Activated CD4-positive, CD25-positive, alpha-beta regulatory T cell treated with anti-CD3 and anti-CD28 coated beads, Interleukin-2, amount 50 U/mL, for 16 hours (primary cell): ENCODE measurements around the gene IL20RB.
A peak's percentile ranks its signal among the peaks of the same experiment; 100 is the strongest.
"Not testable (repeated sequence)": the region's sequence is repeated elsewhere in the genome, so short reads cannot be mapped to it uniquely, and the experiment has no call there.

Experiments used
- DNase-seq: peaks from one replicate; pipeline ENCODE4 v3.0.0-alpha.2; 2020; ENCODE audit warnings: low read depth, low spot score

The IL20RB gene

GRCh38 chr3:136987398-136987980 is 29.7 kb downstream of the IL20RB start:
- not testable (repeated sequence) for DNase-seq

DNA sequence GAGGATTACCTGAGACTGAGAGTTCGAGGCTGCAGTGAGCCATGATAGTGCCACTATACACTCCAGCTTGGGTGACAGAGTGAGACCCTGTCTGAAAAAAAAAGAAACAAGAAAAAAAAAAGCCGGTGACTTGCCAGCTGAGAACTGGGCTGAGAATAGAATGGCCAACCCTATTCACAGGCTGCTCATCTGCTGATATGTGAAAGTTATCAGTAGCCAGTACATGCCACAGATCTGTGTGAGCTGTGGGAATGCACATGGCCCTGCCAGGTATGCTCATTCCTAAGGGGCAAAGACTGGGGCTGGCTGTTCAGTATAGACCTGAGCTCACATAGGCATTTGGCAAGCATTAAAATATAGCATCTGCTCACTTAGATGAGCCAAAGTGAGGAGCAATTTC is 30.9 kb downstream of the IL20RB start:
- no peak for DNase-seq

DNA sequence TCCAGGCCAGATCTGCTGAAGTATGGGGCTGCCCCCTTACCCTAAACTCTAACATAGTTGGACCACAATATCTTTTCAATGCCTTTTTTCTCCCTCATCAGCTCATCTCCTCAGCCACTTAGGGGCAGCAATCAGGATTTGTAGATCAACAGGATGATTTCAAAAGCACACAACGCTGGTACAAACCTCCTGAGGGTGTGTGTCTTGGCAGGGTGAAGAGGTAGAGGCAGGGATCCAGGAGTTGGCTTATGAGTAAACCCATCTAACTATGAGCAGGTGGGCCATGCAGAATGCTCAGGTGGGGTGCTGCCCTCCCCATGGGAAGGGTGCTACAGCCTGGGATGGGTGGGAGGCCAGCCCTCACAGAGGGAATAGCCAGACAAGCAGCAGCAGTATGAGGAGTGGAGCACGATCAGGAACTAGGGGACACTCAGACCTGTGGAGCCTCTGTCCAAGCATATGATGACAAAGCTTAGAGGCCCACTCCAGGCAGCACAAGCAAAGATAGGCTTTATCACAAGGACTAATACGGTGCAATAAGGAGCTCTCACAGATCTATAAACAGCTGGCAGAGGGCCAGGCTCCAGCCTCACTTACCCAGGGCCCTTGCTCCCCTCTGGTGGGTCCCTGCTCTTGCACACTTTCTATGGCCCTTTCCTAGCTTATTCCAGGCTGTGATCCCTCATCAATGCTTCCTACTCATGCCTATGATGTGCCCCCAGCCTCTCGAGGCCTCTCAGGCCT is 32.2 kb downstream of the IL20RB start:
- DNase-seq, result no peak

DNA sequence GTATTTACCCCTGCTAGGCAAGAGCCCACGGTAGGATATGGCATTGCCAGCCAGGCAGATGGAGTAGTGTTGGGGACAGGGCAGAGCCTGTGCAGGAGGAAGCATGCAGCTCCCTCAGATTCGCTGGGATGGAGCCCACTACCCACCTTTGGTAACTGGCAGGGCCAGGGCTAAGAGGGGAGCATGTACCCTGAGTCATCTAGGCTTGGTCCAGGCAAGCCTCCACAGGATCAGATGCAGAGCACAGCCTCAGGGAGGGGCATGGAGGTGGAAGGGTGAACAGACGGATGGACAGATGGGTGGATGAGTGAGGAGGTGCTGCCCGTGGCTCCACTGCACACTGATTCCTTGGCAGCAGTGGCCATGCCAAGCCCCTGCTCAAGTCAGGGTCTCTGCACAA is 33.0 kb downstream of the IL20RB start:
- DNase-seq, result no peak

DNA sequence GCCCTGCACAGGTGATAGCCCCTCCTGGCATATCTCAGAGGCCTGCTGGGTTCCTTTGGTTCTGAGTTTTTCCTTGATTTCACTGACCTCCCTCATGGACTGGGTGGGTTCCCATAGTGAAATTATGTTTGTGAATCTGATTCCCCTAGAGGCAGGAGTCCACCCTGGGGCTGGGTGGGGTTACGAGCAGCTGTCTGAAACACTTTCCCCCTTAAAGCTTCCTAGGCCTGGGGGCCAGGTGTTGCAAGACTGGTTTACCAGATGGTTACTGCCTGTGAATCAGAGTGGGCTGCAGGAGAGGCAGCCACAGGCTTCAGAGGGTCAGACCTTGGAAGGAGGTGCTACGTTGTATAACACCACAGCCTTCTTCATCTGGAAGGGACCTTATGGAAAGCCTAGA is 34.3 kb downstream of the IL20RB start:
- DNase-seq, result no peak

DNA sequence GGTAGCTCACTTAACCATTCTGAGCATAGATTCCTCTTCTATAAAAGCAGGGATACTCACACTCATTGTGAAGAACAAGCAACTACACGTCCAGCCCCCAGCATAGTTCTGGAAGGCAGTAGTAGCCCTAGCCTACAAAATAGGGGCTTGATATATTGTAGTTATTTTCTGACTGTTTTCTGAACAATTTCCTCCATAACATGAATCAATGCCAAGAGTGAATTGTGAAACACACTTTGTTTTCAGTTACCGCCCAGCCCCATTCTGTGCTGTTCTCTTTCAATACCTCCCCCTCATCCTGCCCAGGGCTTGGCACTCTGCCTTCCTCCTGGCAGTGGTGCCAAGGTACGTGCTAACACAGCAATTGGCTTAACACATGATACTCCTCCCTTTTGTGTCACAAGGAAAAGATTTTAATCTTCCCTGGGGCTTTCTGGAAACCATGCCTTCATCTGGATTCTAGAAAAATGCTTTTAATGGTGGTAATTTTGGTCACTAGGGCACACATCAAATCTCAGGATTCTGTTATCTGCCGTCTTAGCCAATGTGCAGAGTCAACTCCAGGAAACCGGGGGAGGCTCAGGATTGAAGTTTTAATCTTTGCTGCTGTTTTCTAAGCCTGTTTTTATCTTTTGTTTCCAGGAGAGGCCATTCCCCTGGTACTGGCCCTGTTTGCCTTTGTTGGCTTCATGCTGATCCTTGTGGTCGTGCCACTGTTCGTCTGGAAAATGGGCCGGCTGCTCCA is 37.2 kb downstream of the IL20RB start:
- no peak for DNase-seq

GRCh38 chr3:136995652-136996051 is 37.9 kb downstream of the IL20RB start:
- DNase-seq, result no peak

DNA sequence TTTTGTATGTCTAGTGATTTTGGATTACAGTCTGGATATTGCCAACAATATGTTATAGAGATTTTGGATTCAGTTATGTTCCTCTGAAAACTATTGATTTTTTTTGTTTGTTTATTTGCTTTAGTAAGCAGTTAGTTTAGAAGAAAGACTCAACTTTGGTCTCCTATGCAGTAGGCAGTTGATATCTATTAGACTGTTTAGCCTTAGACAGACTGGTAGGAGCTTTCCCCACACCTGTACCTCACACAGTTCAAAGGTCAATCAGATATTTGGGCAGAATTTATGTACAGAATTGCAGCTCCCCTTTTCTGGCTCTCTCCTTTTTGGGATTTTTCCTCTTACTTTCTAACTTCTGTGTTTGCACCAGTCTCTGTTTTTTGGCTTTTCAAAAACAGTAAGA is 42.3 kb downstream of the IL20RB start:
- no peak for DNase-seq

- not testable (repeated sequence) for DNase-seq
Measured at GRCh38 chr3:137007376-137007775, 49.6 kb downstream of the IL20RB start.

DNA sequence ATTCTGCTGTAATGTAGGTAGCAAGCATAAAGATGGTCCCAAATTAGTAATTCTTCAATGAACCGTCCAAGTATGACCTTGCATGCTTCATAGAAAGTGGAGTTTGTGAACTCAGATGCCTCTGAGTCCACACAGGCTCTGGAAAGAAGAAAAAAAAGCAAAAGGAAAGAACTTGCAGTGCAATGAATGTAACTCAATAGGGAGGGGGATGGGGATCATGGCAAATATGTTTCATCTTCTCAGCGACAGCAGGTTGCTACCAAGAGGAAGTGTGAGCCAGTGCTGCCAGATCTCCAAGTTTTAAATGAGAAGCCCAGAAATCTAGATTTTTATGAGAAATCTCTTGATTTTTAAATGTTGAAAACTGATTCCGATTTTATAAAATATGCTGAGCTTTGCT is 50.3 kb downstream of the IL20RB start:
- no peak for DNase-seq

DNA sequence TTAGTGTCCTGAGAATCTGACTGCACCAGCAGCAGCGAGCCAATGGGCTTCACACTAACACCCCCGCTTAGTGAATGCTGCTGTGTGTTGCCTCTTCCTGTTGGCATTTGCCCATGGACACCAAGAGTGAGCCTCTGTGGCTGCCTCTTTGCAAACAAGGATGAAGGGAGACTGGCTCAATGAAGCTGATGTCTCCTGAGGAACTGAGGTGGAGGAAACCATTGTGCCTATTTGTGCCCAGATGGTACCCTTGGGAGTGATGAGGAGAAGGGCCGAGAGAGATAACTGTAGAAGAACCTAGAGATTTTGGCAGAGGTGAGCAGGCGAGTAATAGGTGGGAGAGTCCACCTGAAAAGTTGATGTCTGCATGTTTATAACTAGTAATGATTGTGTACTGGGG is 51.2 kb downstream of the IL20RB start:
- DNase-seq, result no peak

- DNase-seq, result no peak
Measured at GRCh38 chr3:137010137-137010536, 52.4 kb downstream of the IL20RB start.

GRCh38 chr3:137011153-137011552 is 53.4 kb downstream of the IL20RB start:
- DNase-seq, result no peak

DNA sequence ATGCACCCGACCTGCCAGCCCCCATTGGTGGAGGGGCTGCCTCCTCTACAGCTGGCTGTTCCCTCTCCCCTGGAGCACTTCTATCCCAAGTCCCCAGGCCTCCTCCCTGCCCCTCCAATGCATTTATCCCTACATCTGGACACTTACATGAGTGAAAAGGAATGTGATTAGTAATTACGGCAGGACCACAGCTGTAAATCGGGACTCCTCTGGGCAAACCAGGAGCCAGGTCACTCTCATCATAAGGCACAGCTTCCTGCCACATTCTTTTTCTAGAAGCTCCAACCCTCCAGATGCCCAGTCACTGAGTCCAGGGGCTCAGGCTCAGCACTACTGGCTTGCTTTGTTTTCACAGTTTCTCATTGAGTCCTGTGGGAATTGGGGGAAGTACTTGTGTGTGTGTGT is 54.3 kb downstream of the IL20RB start:
- DNase-seq, result no peak

DNA sequence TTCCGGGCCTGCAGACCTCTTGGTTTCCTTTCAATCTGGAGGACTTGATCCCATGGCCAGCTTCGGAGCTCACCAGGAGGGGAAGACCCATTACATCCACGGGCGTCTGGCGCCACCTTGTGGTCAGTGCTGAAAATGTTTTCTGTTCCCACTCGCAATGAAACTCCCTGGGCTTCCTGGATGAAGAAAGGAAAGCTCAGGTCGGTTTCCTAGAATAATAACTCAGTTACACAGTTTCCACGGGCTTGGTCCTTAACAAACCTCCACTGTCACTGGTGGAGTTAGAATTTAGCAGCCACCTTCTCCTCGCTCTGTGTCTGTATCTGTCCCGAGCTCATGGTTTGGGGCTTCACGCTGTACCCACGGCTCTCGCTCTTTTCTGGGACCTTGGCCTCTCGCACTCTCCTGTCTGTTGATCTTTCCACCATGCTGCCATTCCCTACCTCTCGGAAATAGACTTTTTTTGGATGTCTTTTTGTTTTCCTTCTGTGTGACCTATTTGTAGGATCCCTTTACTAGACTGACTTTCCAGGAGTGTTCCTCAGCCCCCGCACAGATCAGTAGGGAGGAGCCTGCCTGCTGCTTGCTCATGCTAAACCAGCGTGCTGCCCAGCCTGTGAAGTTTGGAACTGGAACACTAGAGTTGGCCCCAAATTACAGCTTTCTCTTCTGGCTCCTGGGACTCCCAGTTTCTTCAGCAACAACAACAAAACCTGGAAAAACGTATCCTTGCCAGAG is 56.3 kb downstream of the IL20RB start:
- peak; percentile 75 for DNase-seq

DNA sequence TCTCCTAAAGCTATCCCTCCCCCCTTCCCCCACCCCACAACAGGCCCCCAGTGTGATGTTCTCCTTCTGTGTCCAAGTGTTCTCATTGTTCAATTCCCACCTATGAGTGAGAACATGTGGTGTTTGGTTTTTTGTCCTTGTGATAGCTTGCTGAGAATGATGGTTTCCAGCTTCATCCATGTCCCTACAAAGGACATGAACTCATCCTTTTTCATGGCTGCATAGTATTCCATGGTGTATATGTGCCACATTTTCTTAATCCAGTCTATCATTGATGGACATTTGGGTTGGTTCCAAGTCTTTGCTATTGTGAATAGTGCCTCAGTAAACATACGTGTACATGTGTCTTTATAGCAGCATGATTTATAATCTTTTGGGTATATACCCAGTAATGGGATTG is 59.5 kb downstream of the IL20RB start:
- not testable (repeated sequence) for DNase-seq

DNA sequence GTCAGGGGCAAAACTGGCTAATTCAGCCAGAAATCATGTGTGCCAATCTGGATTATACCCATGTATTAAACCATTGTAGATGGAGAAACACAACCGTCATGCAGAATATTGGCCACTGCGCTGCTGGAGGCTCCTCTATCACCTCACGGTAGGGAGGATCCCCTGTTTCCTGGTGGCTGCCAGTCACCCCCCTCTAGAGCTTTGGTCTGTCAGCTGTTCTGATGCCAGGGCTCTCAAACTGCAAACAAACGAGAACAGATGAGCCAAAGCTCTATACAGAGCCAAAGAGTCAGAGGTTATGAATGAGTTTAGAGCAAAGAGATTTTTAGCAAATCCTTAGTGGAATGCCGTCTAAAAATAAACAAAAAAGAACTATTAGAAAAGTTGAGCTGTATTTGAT is 62.5 kb downstream of the IL20RB start:
- no peak for DNase-seq

- no peak for DNase-seq
Measured at GRCh38 chr3:137020888-137021287, 63.1 kb downstream of the IL20RB start.

DNA sequence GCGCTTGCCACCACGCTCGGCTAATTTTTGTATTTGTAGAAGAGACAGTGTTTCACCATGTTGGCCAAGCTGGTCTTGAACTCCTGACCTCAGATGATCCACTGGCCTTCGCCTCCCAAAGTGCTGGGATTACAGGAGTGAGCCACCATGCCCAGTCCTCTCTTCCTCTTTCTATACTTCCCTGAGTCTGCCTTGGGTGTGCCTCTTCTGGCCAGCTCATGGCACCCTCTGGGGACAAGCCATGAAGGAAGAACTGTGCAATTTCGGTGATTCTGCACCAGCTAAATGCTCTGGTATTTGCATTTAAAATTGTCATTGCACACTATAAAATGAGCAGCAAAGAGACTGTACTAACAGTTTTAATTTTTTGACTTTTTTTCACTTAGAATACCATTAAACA is 66.6 kb downstream of the IL20RB start:
- DNase-seq, result no peak

GRCh38 chr3:137026701-137027100 is 68.9 kb downstream of the IL20RB start:
- no peak for DNase-seq

DNA sequence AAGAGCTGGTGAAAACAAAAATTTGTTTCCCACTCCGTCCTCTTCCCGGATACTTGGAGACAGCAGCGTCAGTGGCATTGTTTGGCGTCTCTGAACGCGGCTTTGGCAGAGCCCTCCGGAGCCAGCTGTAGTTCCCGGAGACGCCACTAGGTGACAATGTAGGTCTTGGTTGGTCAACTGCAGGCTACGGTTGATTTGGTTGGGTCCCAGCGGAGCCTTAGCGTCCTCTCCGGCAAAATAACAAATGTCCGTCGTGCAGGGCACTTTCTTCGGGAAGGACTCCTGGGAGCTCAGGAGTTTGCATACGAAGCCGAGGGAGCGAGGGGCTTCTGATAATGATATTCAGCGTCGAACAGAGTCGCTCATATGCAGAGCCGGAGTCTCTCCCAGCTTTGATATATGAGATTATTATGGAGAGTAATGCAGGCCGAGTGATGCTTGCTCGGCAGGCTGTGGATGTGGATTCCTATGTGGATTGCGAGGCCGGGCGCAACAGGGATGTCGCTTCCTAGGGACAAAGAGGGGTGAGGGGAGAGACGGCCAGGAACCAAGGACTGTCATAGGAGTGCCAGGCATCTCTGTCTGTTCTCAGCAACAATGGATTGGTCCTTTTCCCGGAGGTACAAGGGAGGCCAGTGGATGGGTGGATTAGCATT is 74.8 kb downstream of the IL20RB start:
- peak; percentile 43 for DNase-seq

DNA sequence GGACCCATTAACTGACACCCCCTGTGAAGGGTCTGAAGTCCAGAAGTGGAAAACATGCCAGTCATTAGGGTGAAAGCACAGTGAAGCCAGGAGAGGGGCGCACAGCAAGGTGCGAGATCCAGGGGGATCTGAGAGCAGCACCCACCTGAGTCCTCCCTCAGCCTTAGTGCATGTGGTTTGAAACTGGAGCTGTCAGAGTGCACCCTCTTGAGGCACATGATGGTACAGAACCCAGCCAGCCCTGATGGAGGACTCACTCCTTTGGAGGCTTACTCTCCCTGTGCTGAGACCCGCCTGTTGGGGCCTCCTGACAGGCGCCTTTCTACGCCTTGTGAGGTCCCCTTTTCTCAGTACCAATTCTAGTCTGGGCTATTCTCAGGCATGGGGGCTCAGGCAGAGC is 77.8 kb downstream of the IL20RB start:
- no peak for DNase-seq
